Astrocyte (in vitro differentiated cells and primary cell): ENCODE data around the gene CAPN9. TPM values are rescaled to one million over a fixed set of nuclear protein-coding genes. Genes with fewer than 3 reads are reported as not detected.

Experiments used
- DNase-seq: peaks from one replicate; pipeline ENCODE4 v3.0.0-alpha.2; 2010; ENCODE audit warnings: low read depth
- FAIRE-seq: peaks from 2 replicates; lab custom pipeline; 2011; peaks lifted over from hg19 to GRCh38; lab: Jason Lieb, UNC
- H2AFZ ChIP-seq: 2 replicates; pipeline ENCODE4 v1.6.0; 2012; ENCODE audit warnings: low read depth, low read length, inconsistent platforms
- H3K27ac ChIP-seq: 2 replicates; pipeline ENCODE4 v1.5.1; 2011; ENCODE audit warnings: low read depth, low read length, inconsistent platforms
- H3K27me3 ChIP-seq: 2 replicates; pipeline ENCODE4 v1.6.0; 2011; ENCODE audit warnings: low read length, inconsistent platforms; ENCODE audit not compliant: insufficient read depth
- H3K36me3 ChIP-seq: 2 replicates; pipeline ENCODE4 v1.5.1; 2011; ENCODE audit warnings: low read length, inconsistent platforms; ENCODE audit not compliant: insufficient read depth
- H3K4me1 ChIP-seq: 2 replicates; pipeline ENCODE4 v1.5.1; 2011; ENCODE audit warnings: low read length, inconsistent platforms; ENCODE audit not compliant: insufficient read depth
- H3K4me2 ChIP-seq: 2 replicates; pipeline ENCODE4 v1.6.0; 2012; ENCODE audit warnings: low read length, inconsistent platforms
- H3K4me3 ChIP-seq: 2 replicates; pipeline ENCODE4 v1.5.1; 2011; ENCODE audit warnings: low read depth, mild to moderate bottlenecking, low read length, inconsistent platforms; ENCODE audit not compliant: insufficient read depth
- H3K79me2 ChIP-seq: 2 replicates; pipeline ENCODE4 v1.6.0; 2012; ENCODE audit warnings: mild to moderate bottlenecking, low read length, inconsistent platforms; ENCODE audit not compliant: insufficient read depth
- H3K9ac ChIP-seq: 2 replicates; pipeline ENCODE4 v1.6.0; 2012; ENCODE audit warnings: mild to moderate bottlenecking, low read length, inconsistent platforms
- H3K9me3 ChIP-seq: 2 replicates; pipeline ENCODE4 v1.5.1; 2012; ENCODE audit warnings: low read depth, mild to moderate bottlenecking, low read length, inconsistent platforms; ENCODE audit not compliant: insufficient read depth
- H4K20me1 ChIP-seq: 2 replicates; pipeline ENCODE4 v1.6.0; 2012; ENCODE audit warnings: low read length, inconsistent platforms; ENCODE audit not compliant: insufficient read depth
- H3K27ac Mint-ChIP-seq: one replicate; pipeline ENCODE4 v1.8.0; 2021; ENCODE audit warnings: mild to moderate bottlenecking, mixed read lengths; ENCODE audit not compliant: unreplicated experiment
- H3K27me3 Mint-ChIP-seq: one replicate; pipeline ENCODE4 v1.8.0; 2021; ENCODE audit warnings: low read depth, mixed read lengths; ENCODE audit not compliant: unreplicated experiment
- H3K36me3 Mint-ChIP-seq: one replicate; pipeline ENCODE4 v1.8.0; 2021; ENCODE audit warnings: low read depth, mixed read lengths; ENCODE audit not compliant: unreplicated experiment
- H3K4me1 Mint-ChIP-seq: one replicate; pipeline ENCODE4 v1.8.0; 2021; ENCODE audit warnings: low read depth, mixed read lengths; ENCODE audit not compliant: unreplicated experiment
- H3K4me3 Mint-ChIP-seq: one replicate; pipeline ENCODE4 v1.8.0; 2021; ENCODE audit warnings: mild to moderate bottlenecking, moderate library complexity, mixed read lengths; ENCODE audit not compliant: unreplicated experiment
- H3K9me3 Mint-ChIP-seq: one replicate; pipeline ENCODE4 v1.8.0; 2021; ENCODE audit warnings: mild to moderate bottlenecking, mixed read lengths; ENCODE audit not compliant: unreplicated experiment
- EZH2 ChIP-seq: IDR thresholded peaks from 2 replicates; pipeline ENCODE4 v1.6.1; 2012; ENCODE audit warnings: mild to moderate bottlenecking, low read length, inconsistent platforms; ENCODE audit not compliant: insufficient read depth
- total RNA-seq: library from RNA; stranded (reverse); gene quantifications from 2 replicates; pipeline ENCODE4 v1.2.1, GENCODE V29; 2021
- TF ChIP-seq, protein P1 (sequence below): IDR thresholded peaks from 2 replicates; pipeline ENCODE4 v1.5.1; 2011; ENCODE audit warnings: low read depth, mild to moderate bottlenecking, inconsistent platforms, low read length, moderate library complexity; ENCODE audit not compliant: insufficient read depth

Gene CAPN9
- total RNA-seq, 1 donor from 2014 or later: not detected

DNA sequence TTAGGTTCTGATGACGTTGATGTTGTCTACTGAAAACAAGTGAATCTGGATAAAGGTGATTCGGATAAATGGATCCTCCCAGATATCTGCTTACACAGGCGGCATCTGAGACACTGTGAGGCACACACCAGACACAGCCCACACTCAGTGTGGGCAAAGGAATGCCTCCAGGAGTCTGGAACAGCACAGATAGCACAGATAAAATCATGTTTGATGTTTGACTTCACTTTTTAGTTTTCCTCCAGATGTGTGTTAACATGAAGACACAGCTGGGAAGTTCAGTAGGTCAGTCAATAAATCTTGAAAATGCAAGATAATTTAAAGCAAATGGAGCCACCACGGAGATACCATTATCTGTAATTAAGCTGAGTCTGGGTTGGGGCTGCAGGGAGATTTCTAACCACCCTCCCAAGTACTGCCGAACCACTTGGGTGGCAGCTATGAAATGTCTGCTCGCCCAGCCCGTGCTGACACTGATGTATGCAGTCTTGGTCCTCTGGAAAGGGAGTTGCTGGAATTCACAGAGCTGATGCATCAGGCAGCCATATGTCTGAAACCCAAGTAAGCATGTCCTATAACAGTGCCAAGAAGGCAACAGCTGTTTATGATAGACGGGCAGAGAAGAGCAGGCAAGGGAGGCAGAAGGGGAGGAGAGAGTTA lies 11.7 kb downstream of the CAPN9 start:
- peaks cover 2% of the 10 kb centered on the region for H3K9me3 ChIP-seq
- no peak overlapping the region for H3K4me3 ChIP-seq
- no peak overlapping the region for H2AFZ ChIP-seq
- no peak overlapping the region for H3K9ac ChIP-seq
- H3K27ac ChIP-seq: no peak overlapping the region
- FAIRE-seq: no peak
- H3K27me3 ChIP-seq: no peaks in the 10 kb centered on the region
- H3K4me3 Mint-ChIP-seq: no peak overlapping the region
- no peak overlapping the region for H3K4me2 ChIP-seq
- H3K27ac Mint-ChIP-seq: no peak overlapping the region
- TF ChIP-seq EZH2: no peak
- TF ChIP-seq, protein P1, sequence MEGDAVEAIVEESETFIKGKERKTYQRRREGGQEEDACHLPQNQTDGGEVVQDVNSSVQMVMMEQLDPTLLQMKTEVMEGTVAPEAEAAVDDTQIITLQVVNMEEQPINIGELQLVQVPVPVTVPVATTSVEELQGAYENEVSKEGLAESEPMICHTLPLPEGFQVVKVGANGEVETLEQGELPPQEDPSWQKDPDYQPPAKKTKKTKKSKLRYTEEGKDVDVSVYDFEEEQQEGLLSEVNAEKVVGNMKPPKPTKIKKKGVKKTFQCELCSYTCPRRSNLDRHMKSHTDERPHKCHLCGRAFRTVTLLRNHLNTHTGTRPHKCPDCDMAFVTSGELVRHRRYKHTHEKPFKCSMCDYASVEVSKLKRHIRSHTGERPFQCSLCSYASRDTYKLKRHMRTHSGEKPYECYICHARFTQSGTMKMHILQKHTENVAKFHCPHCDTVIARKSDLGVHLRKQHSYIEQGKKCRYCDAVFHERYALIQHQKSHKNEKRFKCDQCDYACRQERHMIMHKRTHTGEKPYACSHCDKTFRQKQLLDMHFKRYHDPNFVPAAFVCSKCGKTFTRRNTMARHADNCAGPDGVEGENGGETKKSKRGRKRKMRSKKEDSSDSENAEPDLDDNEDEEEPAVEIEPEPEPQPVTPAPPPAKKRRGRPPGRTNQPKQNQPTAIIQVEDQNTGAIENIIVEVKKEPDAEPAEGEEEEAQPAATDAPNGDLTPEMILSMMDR: no peak
- DNase-seq: no peak
- no peaks in the 10 kb centered on the region for H3K9me3 Mint-ChIP-seq
- peaks cover 18% of the 10 kb centered on the region for H3K27me3 Mint-ChIP-seq
- no peaks in the 10 kb centered on the region for H3K79me2 ChIP-seq
- H4K20me1 ChIP-seq: no peaks in the 10 kb centered on the region
- peaks cover 5% of the 10 kb centered on the region for H3K4me1 ChIP-seq
- no peaks in the 10 kb centered on the region for H3K36me3 Mint-ChIP-seq
- no peaks in the 10 kb centered on the region for H3K36me3 ChIP-seq
- H3K4me1 Mint-ChIP-seq: peaks cover 14% of the 10 kb centered on the region

DNA sequence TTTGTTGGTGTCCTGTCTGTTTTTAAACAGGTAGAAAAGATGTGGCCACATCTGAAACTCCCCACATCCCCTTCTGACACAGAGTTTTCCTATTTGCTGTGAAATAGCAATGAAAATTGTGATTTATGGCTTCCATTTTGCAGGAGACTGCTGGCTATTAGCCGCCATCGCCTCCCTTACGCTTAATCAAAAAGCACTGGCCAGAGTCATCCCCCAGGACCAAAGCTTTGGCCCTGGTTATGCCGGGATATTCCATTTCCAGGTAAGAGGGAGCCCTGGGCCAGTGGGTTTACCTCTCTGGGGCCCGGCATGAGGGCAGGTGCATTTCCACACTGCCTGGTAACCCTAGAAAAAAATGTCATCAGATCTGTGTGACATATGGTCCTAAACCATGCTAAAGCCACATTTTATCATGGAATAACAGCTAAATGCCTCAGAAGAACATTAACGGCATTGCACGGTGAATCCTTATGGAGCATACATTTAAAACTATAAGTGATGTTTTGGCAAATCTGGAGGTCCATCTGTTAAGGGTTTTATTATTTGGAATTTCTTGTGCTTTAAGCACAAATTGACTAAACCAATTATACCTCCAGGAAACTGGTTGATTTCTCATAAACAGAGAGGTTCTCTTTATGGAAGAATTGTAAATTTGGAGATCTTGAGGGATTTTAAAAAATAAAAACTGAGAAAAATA lies 12.3 kb downstream of the CAPN9 start:
- no peak overlapping the region for H3K9ac ChIP-seq
- Mint-ChIP-seq H3K36me3 (no peaks in the 10 kb centered on the region), H3K9me3 (peaks cover 6% of the 10 kb centered on the region), H3K4me3 (no peak overlapping the region), H3K27ac (no peak overlapping the region), H3K4me1 (peaks cover 13% of the 10 kb centered on the region), H3K27me3 (peaks cover 19% of the 10 kb centered on the region)
- no peak overlapping the region for H2AFZ ChIP-seq
- FAIRE-seq (no peak), DNase-seq (no peak)
- TF ChIP-seq, protein P1: no peak
- TF ChIP-seq EZH2: no peak
- no peak overlapping the region for H3K27ac ChIP-seq
- H3K4me3 ChIP-seq: no peak overlapping the region
- H3K4me1 ChIP-seq: peaks cover 5% of the 10 kb centered on the region
- H3K9me3 ChIP-seq: peaks cover 2% of the 10 kb centered on the region
- H3K36me3 ChIP-seq: no peaks in the 10 kb centered on the region
- H3K27me3 ChIP-seq: no peaks in the 10 kb centered on the region
- no peaks in the 10 kb centered on the region for H4K20me1 ChIP-seq
- H3K4me2 ChIP-seq: no peak overlapping the region
- no peaks in the 10 kb centered on the region for H3K79me2 ChIP-seq

DNA sequence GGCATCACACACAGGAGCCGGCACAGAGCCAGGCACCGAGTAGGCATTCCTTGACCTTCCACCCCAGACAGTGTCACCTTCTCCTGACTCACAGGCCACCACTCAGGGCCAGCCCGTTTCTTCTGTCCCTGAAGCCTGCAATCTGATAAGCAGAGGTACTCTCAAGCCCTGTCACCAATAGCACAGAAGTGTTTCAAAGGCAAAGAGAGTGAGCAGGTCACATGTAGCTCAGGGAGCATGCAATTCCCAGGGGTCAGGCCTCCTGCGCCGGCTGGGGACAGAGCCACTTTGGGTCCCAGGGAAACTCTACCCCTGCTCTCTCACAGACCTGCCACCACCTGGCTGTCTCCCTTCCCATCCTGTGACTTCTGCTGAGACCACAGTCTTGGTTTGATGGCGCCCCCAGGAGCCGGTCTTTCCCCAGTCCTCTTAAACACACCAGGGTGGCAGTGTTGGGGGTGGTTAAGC lies 13.2 kb downstream of the CAPN9 start:
- H3K36me3 ChIP-seq: no peaks in the 10 kb centered on the region
- Mint-ChIP-seq H3K27me3 (peaks cover 21% of the 10 kb centered on the region), H3K27ac (no peak overlapping the region), H3K4me3 (no peak overlapping the region), H3K4me1 (peaks cover 7% of the 10 kb centered on the region), H3K36me3 (no peaks in the 10 kb centered on the region), H3K9me3 (peaks cover 8% of the 10 kb centered on the region)
- FAIRE-seq (no peak), DNase-seq (no peak)
- H3K4me1 ChIP-seq: no peaks in the 10 kb centered on the region
- no peaks in the 10 kb centered on the region for H3K27me3 ChIP-seq
- H3K9ac ChIP-seq: no peak overlapping the region
- TF ChIP-seq, protein P1: no peak
- no peak for TF ChIP-seq EZH2
- no peak overlapping the region for H3K4me2 ChIP-seq
- no peak overlapping the region for H2AFZ ChIP-seq
- H3K79me2 ChIP-seq: no peaks in the 10 kb centered on the region
- no peak overlapping the region for H3K27ac ChIP-seq
- H3K4me3 ChIP-seq: no peak overlapping the region
- peaks cover 2% of the 10 kb centered on the region for H3K9me3 ChIP-seq
- H4K20me1 ChIP-seq: no peaks in the 10 kb centered on the region
